Transverse colon (tissue), 4 donors: ENCODE data around the gene WDCP. TPM values are rescaled to one million over a fixed set of nuclear protein-coding genes. Genes with fewer than 3 reads are reported as not detected.
"Not testable (repeated sequence)": the region's sequence is repeated elsewhere in the genome, so short reads cannot be mapped to it uniquely, and the experiment has no call there.

Source experiments
- DNase-seq: peaks from one replicate; pipeline ENCODE4 v3.0.0-alpha.2; 2019
- H3K27ac ChIP-seq, 4 donors: fragments of 200-600 bp; sonication (generic); 2 replicates each; pipeline ENCODE4 v1.5.1; 2016 to 2018; ENCODE audit warnings: inconsistent platforms in 4 of 4
- H3K27me3 ChIP-seq: fragments of 200-600 bp; sonication (generic); 2 replicates; pipeline ENCODE4 v1.5.1; 2017; ENCODE audit warnings: inconsistent platforms
- H3K36me3 ChIP-seq, 4 donors: fragments of 200-600 bp; sonication (generic); 2 replicates each; pipeline ENCODE4 v1.5.1; 2017 to 2019; ENCODE audit warnings: inconsistent platforms in 4 of 4
- H3K4me1 ChIP-seq, 4 donors: fragments of 200-600 bp; sonication (generic); 2 replicates each; pipeline ENCODE4 v1.5.1; 2017 to 2020; ENCODE audit warnings: inconsistent platforms in 4 of 4
- H3K4me3 ChIP-seq, 4 donors: fragments of 200-600 bp; sonication (generic); 1 replicate in 1 of 4; 2 replicates in 3 of 4; pipeline versions ENCODE4 v1.5.1 to v1.6.1; 2017 to 2019; ENCODE audit warnings: inconsistent platforms in 4 of 4
- H3K9me3 ChIP-seq, 2 donors: fragments of 200-600 bp; sonication (generic); 2 replicates each; pipeline ENCODE4 v1.5.1; 2017 to 2019; ENCODE audit warnings: inconsistent platforms in 2 of 2
- CTCF ChIP-seq, 5 experiments: fragments of 200-600 bp in 3 of 5; fragments of 450-650 bp in 2 of 5; sonication (generic) in 3 of 5; IDR thresholded peaks; 1 replicate in 2 of 5; 2 replicates in 3 of 5; pipeline ENCODE4 v1.5.1; 2016 to 2017; ENCODE audit warnings: antibody characterized with exemption in 5 of 5, inconsistent platforms in 3 of 5, mild to moderate bottlenecking in 2 of 5, moderate library complexity in 1 of 5
- EP300 ChIP-seq: sonication (generic); formaldehyde crosslinking; IDR thresholded peaks from one replicate; pipeline ENCODE4 v1.6.1; 2017; ENCODE audit warnings: antibody characterized with exemption, low read depth
- POLR2A ChIP-seq: fragments of 450-650 bp; IDR thresholded peaks from one replicate; pipeline ENCODE4 v1.6.1; 2016; ENCODE audit warnings: antibody characterized with exemption, mild to moderate bottlenecking, moderate library complexity
- POLR2AphosphoS5 ChIP-seq, 3 donors: sonication (generic); formaldehyde crosslinking; IDR thresholded peaks; one replicate each; pipeline ENCODE4 v1.6.1; 2016; ENCODE audit warnings: antibody characterized with exemption in 3 of 3
- WGBS, 2 donors: methylation state at CpG; one replicate each; pipeline ENCODE4 v1.1.5; 2018; ENCODE audit warnings: low coverage in 1 of 2; 5-methylcytosine and 5-hydroxymethylcytosine counted together
- in situ Hi-C, 4 donors: fragments of 200-750 bp; cut with MboI; loops; one replicate each; pipeline versions ENCODE4 v1.15.0 to v1.15.1; 2017; ENCODE audit warnings: low sequenced_read_pairs in 3 of 4, low pct_ligation_motif_present in 1 of 4, low pct_unique_long_range_greater_than_20kb in 1 of 4
- intact Hi-C: fragments of 100-400 bp; cut with DNase I; formaldehyde crosslinking; loops from one replicate; pipeline ENCODE4 v1.15.1; 2023; ENCODE audit warnings: low total_unique reads
- total RNA-seq, 4 donors: library from RNA; depleted of rRNA; stranded (reverse); fragments of >200 nt; gene quantifications; one replicate each; pipeline ENCODE4 v1.1.0, GENCODE V29; 2016

Gene WDCP
- total RNA-seq, 4 donors from 2014 or later = 1.5 to 4.0 (median 3.0) TPM

GRCh38 chr2:24016376-24016761 lies 30.8 kb downstream of the WDCP start:
- Histone ChIP-seq H3K27ac (no peak overlapping the region), H3K36me3 (no peaks in the 10 kb centered on the region), H3K4me3 (no peak overlapping the region), H3K4me1 (no peaks in the 10 kb centered on the region), H3K27me3 (peaks cover 14% of the 10 kb centered on the region), H3K9me3 (no peaks in the 10 kb centered on the region)
- in situ Hi-C loops = no loop called here
- no peak for DNase-seq
- intact Hi-C loops = no loop called here
- TF ChIP-seq EP300 (no peak), CTCF (IDR thresholded peaks at IDR 0.05) (no peak), POLR2AphosphoS5 (IDR thresholded peaks at IDR 0.05) (no peak), POLR2A (no peak)
- 80 to 82% methylated on average over 1 to 9 of the region's 9 CpGs for whole genome bisulfite sequencing, 2 donors

GRCh38 chr2:24015562-24016375 lies 31.4 kb downstream of the WDCP start:
- TF ChIP-seq POLR2AphosphoS5 (IDR thresholded peaks at IDR 0.05) (no peak), EP300 (no peak), POLR2A (no peak), CTCF (IDR thresholded peaks at IDR 0.05) (no peak)
- in situ Hi-C loops (no loop called here), intact Hi-C loops (no loop called here)
- H3K4me3 ChIP-seq = no peak overlapping the region
- WGBS, 2 donors = 80 to 93% methylated on average over 6 to 10 of the region's 11 CpGs
- no peaks in the 10 kb centered on the region for H3K36me3 ChIP-seq
- no peak for DNase-seq
- H3K9me3 ChIP-seq = no peaks in the 10 kb centered on the region
- no peak overlapping the region for H3K27ac ChIP-seq
- H3K4me1 ChIP-seq = no peaks in the 10 kb centered on the region
- peaks cover 20% of the 10 kb centered on the region for H3K27me3 ChIP-seq

GRCh38 chr2:24014902-24015301 lies 32.3 kb downstream of the WDCP start:
- H3K36me3 ChIP-seq, H3K4me3 ChIP-seq, DNase-seq, H3K4me1 ChIP-seq, H3K27ac ChIP-seq, intact Hi-C loops, in situ Hi-C loops, H3K9me3 ChIP-seq: not testable (repeated sequence)
- peaks cover 29% of the 10 kb centered on the region for H3K27me3 ChIP-seq
- 78 to 92% methylated on average over 6 of the region's 6 CpGs for WGBS, 2 donors

- H3K36me3 ChIP-seq = no peaks in the 10 kb centered on the region
- no peak for DNase-seq
- peaks cover 0 to 13% (median 11%) of the 10 kb centered on the region in 4 donors for H3K4me1 ChIP-seq
- TF ChIP-seq EP300 (no peak), POLR2A (no peak), CTCF (IDR thresholded peaks at IDR 0.05) (no peak), POLR2AphosphoS5 (IDR thresholded peaks at IDR 0.05) (no peak)
- intact Hi-C loops = no loop called here
- H3K4me3 ChIP-seq = no peak overlapping the region
- in situ Hi-C loops = no loop called here
- H3K9me3 ChIP-seq = no peaks in the 10 kb centered on the region
- H3K27me3 ChIP-seq = peaks cover 46% of the 10 kb centered on the region
- no peak overlapping the region for H3K27ac ChIP-seq
- WGBS, 2 donors = 66 to 100% methylated on average over 2 to 9 of the region's 9 CpGs
These were observed 34.5 kb downstream of the WDCP start for GRCh38 chr2:24012521-24013188.
